GM19025 (cell line): ENCODE measurements around the gene ZDHHC16.
"Not testable (repeated sequence)": the region's sequence is repeated elsewhere in the genome, so short reads cannot be mapped to it uniquely, and the experiment has no call there.

Source experiments
- ATAC-seq: cut with Tn5 transposase; IDR thresholded peaks from one replicate; pipeline ENCODE4 v1.9.1; 2021; ENCODE audit warnings: mild to moderate bottlenecking, low read depth, moderate library complexity; ENCODE audit not compliant: unreplicated experiment

ZDHHC16 gene

DNA sequence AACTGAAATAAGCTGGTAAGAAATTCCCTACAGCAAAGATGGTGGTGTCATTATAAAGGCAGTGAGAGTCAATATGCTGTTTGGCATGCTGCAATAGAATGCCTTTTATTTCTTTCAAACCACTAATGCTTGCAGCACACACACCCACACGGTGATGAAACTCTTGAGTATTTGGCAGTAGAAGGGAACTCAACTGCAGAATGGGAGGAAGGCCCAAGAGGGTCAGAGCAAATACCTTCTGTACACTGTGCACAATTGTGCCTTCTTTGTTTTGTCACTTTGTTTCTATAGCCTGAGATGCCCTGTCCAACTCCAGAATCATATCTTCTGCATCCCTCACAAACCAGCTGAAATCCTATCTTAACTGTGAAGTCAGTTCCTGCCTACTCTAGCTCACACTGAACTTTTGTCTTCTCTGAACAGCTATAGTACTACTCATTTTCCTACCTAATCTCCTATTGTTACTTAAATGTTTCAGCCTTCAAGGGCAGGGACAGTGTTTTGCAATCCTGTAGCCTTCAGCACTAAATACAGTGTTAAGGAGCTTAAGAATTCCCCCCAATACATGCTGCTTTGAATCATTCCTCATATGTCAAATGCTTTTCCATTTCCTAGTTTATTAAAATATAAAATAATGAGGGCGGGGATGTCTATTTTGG, 30.1 kb downstream of the ZDHHC16 start:
- no peak for ATAC-seq

DNA sequence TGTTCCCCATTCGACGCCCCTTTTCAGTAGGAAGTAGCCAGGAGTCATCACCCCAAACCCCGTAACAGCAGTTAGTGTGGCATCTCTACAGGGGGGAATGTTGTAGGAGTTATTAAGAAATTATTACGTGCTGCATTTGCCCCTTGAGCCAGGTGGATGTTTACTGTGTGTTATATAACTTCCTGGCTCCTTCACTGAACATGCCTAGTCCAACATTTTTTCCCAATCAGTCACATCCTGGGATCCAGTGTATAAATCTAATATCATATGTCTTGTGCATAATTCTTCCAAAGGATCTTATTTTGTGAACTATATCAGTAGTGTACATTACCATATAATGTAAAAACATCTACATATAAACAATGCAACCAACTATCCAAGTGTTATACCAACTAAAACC, 33.4 kb downstream of the ZDHHC16 start:
- ATAC-seq, result not testable (repeated sequence)

DNA sequence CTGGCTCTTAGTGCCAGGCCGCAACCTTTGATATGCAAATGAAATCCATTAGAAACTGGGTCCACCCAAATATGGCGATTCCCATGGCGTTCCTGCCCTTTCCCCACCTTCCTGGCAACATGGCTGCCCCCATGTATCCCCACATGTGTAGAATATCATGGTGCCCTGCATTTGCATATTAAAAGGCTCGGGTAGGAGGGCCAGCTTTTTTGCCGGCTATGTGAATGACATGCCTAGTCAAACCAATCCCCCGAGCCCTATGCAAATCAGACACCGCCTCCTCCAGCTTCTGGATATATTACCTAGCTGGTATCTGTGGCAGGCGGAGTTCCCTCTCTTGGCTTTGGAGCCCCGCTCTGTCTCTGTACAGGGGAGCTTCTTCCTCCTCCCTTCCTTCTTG, 34.0 kb downstream of the ZDHHC16 start:
- ATAC-seq, result no peak

DNA sequence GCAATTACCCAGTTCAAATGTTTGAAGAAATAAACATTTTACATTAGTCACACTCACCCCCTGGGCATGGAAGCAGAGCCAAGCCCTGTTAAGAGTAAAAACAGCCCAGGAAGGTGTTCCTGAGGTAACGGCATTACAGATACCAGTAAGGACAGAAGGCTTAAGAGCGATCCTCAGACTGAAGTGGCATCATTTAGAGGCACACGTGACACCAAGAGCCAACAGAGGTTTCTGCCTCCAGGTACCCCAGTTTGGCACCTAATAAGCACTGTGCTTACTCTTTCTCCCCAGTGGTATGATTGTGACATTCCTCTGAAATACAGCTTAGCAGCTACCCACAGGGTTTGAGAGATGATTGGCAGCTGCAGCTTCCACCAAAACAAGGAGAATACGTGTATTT, 35.1 kb downstream of the ZDHHC16 start:
- no peak for ATAC-seq

DNA sequence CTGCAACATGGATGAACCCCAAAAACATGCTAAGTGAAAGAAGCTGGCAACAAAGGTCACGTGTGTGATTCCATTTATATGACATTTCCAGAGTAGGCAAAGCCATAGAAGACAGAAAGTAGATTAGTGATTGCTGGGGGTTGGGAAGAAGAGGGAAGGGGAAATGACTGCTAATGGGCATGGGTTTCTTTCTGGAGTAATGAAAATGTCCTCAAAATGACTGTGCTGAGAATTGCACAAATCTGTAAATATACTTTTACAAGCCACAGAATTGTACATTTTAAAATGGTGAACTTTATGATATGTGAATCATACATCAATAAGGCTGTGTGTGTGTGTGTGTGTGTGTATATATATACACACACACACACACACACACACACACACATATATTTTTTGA, 36.4 kb downstream of the ZDHHC16 start:
- ATAC-seq, result no peak

DNA sequence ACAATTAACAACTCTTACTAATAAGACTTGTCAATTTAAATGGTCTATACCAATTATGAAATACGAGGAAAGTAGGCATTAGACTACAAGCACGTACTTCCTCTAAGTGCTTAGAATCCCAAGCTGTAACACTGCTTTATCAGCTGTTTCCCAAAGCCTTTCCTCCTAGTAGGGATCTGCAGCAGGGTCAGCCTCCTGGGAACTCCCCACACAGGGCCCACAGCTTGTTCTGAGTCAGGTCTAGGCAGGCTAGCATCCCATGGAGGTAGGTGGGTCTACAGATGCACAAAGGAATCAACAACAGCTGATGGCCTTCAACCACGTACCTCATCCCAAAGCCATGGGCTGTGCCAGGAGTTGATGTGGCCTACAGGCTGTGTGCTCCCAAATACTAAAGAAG, 37.5 kb downstream of the ZDHHC16 start:
- ATAC-seq, result no peak

DNA sequence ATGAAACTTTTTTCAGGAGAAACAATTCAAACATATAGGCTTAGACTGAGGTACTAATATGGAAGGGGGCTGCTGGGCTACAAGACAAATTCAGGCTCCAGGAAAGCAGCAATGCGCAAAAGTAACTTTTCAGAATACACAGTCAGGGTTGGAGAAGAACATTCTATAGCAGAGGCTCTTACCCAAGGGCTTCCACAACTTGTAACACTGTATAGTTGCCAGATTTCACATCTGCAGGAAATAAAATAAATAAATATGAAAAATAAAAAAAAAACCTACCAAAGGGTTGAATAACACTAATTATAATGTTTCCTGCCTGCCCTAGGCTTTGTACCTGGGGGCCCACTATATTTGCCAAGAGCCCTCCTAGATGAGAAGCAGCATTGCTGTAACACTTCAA, 37.9 kb downstream of the ZDHHC16 start:
- no peak for ATAC-seq

DNA sequence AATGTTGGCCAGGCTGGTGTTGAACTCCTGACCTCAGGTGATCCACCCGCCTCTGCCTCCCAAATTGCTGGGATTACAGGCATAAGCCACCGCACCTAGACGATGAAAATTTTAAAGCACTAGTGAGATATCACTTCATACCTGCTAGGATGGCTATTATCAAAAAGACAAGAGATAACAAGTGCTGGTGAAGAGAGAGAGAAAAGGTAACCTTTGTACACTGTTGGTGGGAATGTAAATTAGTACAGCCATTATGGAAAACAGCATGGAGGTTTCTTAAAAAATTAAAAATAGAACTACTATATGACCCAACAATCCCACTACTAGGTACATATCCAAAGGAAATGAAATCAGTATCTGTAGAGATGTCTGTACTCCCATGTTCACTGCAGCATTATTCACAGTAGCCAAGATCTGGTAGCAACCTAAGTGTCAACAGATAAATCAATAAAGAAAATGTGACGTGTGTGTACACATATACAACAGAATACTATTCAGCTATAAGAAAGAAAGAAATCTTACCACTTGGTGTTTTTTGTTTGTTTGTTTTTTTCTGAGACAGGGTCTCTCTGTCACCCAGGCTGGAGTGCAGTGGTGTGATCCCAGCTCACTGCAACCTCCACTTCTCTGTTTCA, 39.8 kb downstream of the ZDHHC16 start:
- no peak for ATAC-seq

DNA sequence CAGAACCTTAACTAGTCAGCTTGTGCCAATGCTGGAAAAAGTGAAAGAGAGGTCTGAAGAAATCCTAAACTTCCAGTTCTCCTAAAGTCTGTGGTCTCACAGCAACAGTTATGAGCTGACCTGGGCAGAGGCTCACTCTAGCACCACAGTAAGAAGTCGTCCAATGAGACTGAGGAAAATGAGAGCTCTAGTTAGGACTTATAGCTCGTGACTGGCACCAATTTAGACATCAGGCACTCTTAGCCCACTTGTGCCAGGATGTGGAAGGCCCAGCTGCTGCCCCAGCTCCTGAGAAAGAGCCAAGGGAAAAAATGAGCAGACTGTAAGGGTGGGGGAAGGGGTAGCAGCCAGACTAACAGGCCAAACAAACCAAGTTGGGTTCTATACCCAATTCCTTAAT, 44.6 kb downstream of the ZDHHC16 start:
- ATAC-seq, result no peak

DNA sequence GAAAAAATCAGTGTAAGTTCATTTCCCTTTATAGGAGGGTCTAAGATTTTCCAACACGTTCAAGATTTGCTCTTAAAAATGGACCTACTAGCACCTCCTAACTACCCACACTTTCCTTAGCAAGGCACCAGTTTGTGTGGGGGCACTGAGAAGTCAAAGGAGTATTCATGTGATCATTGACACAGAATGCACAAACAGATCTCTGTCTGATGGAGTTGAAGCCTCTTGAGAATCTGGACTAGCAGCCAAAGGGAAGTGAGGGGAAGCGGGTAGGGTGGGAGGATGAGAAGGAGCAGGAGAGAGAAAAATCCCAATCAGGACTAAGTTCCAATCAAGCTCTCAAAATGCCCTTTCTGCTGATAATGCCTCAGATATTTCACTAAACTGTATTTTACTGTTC, 48.2 kb downstream of the ZDHHC16 start:
- ATAC-seq, result no peak

DNA sequence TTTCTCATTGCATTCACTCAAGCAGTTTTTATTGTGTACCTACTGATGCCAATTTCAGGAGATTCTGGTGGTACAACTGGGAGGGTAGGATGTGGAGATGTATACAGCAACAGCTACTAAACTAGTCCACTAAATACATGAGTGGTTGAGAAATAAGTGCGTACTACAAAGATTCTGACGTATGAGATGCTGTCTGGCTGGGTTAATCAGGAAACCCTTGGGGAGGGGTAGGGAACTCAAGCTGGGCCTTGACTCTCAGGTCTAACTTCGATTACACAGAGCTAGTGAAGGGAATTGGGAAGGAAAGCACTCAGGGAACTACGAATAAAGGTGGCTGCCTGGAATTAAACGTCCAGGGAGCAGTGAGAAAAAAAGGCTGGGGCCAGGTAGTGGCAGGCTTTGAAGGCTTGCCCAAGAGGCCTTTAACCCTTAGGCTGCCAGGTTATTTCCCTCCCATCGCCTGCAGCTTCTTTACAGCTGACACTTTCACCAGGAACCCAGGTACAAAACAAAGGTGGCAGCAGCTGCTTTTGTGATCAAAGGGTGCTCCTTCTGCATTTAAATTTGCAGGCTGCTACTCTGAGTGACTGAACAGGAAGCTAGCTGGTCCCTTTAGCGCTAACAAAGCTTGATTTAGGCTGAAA, 49.0 kb downstream of the ZDHHC16 start:
- ATAC-seq, result no peak

DNA sequence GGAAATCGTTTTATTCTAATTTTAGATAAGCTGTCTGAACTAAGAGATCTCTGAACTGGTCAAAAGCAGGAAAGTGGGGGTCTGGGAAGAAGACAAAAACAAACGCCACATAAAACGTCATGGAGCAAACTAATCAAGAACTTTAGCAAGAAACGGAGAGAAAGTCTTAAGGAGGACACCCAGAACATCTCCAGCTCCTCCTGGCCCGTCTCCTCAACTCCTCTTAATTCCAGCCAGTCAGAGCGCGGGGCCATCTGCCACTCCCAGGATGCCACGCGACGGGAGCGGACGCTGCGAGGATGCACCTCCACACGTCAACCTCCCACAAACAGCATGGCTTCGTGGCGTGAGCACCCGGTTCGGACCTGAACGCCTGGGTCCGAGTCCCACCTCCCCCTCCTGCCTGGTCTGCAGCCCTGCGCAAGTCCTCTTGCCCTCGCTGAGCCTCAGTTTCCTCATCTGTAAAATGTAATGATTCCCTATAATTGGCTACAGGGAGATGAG, 51.6 kb downstream of the ZDHHC16 start:
- ATAC-seq, result no peak

DNA sequence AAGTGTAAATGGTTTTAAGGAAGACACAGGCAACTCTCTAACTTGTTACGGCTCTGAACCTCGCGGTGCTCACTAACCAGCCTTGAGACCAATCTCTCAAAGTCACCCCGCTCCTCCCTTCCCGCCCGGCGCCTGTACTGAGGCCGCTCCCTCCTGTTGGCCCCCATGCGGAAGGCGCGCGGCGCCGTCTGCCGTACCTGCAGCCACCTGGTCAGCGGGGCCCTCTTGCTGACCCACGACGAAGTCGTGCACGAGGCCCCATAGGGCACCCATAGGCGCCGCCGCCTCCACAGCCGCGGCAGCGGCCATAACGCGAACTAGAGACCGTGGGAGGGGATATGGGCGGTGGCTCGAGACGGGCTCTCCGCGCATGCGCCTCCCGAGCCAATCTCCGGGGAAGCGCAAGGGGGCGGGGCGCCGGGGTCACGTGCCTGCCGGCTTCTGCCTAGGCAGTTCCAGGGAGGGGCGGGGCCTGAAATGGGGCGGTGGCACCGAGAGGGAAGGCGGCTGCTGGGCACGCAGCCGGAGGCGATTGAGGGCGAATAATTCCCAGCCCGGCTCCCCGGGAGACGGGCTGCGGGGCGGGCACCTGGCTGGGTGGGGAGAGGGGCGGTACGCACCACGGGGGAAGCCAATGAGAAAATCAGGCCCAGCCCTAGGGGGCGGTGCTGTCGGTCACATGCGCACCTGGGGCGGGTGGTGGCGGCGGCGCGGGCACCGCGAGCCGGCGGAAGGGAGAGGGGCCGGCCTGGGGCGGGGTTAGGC, 52.3 kb downstream of the ZDHHC16 start, which contains the start of gene MMS19:
Gene MMS19 (minus strand): TSS at position 347 of the 765 bp plus-strand sequence. CDS start 38 bp downstream, at position 309.
- ATAC-seq, result peak; percentile 89

DNA sequence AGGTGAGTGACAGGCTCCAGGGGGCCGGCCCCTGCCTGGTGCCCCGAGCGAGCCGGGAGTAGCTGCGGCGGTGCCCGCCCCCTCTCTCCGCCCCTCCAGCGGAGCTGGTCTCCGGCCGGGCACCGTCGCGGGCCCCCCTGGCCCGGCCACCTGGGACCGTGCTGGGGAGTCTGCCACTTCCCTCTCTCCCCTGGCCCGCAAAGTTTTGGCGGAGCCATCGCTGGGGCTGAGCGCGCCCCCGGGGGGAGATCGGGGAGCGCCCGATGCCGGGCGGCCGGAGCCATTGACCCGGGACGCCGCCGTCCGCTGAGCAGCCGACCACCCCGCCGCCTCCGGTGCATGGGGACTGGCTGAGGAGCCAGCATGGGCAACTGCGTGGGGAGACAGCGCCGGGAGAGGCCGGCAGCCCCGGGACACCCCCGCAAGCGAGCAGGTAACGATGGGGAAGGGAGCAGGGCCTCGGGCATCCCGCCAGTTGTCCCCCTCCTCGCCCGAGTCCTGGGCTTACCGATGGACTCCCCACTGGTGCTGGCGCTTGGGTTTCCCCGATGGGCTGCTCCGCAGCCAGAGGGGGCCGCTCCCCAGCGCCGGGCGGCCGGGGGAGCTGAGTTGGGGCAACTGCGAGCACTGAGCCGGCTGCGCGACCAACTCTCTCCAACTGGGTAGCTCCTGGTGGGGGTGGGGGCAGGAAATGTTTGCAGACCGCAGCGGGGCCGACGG, 53.0 kb downstream of the ZDHHC16 start, which contains the start of gene UBTD1:
Gene UBTD1 (plus strand): TSS at position 84 of the 720 bp plus-strand sequence. CDS start 280 bp downstream, at position 364.
- no peak for ATAC-seq

DNA sequence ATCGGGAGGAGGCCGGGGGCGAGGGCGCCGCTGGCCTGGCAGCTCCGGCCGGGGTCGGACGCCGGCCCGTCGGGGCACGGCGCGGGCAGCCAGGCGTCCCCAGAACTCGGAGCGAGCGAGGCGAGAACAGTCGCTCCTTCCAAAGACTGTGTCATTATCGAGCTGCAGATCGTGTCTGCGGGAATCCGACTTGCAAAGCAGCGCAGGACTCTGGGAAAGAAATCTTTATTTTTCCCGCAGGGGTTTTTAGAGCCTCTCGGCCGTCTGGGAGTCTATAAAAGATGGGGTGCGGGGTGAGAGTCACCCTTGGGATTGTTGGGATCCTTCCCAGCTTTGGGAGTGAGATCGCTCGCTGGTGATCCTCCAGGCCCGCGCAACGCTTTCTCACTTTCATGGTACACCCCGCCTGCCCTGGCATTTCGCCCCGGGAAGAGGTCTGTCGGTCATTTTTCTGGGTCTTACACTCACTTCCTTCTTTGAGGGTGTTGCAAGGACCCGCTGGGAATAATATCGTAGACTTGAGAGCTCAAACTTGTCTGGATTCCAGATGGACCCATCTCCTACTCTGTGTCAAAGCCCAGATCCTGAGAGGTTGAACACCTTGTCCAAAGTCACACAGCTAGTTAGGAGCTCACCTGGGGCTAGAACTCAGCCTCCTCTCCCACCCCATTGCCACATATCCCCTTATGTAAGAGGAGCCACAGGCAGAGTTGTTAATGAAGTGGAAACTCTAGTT, 53.8 kb downstream of the ZDHHC16 start:
- ATAC-seq, result no peak

DNA sequence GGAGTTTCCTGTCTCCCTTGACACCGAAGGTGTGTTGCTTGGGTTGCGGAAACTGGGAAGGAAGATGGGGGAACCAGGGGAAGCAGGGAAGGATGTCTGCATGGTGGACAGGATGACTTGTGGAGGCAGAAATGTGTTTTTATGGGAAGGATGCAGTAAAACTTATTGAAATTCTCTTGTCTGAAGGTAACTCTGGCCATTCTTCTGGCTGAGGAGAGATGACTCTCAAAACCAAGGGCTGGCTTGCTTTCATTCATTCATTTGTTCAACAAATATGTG, 54.3 kb downstream of the ZDHHC16 start:
- no peak for ATAC-seq

DNA sequence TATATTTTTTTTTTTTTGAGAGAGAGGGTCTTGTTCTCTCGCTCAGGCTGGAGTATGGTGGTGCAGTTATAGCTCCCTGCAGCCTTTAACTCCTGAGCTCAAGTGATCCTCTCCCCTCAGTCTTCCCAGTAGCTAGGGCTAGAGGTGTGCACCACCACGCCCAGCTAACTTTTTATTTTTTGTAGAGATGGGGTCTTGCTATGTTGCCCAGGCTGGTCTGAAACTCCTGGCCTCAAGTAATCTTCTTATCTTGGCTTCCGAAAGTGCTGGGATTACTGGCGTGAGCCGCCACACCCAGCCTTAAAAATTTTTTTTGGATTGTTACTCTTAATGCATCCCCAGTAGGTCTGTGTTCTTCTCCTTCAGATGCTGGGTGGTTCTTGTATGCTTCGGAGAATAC, 56.9 kb downstream of the ZDHHC16 start:
- no peak for ATAC-seq

DNA sequence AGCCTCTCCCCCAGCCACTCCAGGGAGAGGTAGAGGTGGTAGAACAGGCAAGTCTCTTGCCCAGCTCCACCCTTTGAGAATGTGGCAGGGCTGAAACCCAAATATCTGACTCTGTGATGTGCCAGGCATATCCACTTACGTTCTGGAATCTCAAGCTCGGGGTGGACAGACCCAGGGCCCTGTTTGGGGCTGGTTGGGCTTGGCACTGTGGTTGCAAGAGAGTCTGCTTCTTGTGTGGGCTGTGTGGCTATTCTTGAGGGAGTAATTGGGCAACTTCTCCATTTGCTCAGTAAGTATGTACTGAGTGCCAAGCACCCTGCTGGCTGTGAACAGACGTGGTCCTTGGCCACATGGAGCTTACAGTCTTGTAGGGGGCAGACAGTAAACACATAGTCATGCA, 57.4 kb downstream of the ZDHHC16 start:
- no peak for ATAC-seq

DNA sequence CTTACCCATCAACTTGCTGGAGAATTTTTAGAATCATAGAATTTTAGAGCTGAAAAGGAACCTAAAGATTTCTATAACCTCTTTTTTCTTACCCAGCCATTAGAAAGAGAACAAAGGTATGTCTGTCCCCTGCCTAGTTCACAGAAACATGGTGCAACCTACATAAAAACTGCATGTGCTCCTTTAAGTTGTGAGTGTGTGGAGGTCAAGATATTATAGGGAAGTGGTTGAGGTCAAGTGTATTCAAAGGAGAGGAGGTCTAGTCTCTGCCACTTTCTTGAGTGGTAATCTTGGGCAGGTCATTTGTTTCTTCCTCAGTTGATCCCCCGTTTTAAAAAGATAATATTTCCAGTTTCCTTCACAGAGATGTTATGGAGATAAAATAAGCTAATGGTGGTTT, 59.2 kb downstream of the ZDHHC16 start:
- ATAC-seq, result no peak
